Measurements from ENCODE around the gene CDKAL1.

Gene CDKAL1

DNA sequence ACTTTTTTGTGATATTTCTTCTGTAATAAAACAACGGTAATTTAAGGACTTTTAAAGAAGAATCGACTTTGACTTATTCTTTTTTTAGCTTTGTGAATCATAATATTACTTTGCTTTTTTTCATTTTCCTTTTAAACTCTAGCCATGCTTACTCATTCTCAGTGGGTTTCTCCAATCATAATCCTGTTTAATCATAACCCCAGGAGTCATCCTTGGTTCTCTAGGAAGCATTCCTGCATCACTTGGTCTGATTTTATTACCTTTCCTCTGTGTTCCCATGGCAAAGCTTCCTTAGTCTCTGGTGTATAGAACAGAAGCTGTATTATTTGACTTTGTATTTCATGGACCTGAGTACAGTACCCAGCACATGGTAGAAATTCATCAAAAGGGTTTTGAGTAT lies 223.5 kb downstream of the CDKAL1 start:
- Histone ChIP-seq H3K4me3 (ENCODE audit: insufficient read depth in 1 of 2, low read depth in 1 of 2, low read length in 2 of 2) (no peak overlapping the region), H4K91ac (ENCODE audit: low read length) (no peak overlapping the region), H2BK5ac (ENCODE audit: low read depth, low read length, poor library complexity, severe bottlenecking) (no peak overlapping the region), H3K27me3 (ENCODE audit: control insufficient read depth in 1 of 2, insufficient read depth in 1 of 2, low read length in 2 of 2) (no peaks in the 10 kb centered on the region), H3K4me1 (ENCODE audit: control insufficient read depth, insufficient read depth, low read depth, low read length) (peaks cover 3% of the 10 kb centered on the region), H3K9ac (ENCODE audit: low read length) (peak overlapping the region; percentile 24), H2BK15ac (ENCODE audit: low read depth, poor library complexity, severe bottlenecking) (no peak overlapping the region), H3K4me2 (ENCODE audit: low read length, poor library complexity, severe bottlenecking) (no peak overlapping the region), H3K27ac (ENCODE audit: low read length, poor library complexity, severe bottlenecking) (no peak overlapping the region), H3K4ac (ENCODE audit: low read depth in 1 of 2, low read length in 2 of 2) (no peak overlapping the region), H3K18ac (ENCODE audit: low read depth in 1 of 2, low read length in 2 of 2) (no peak overlapping the region), H2AFZ (ENCODE audit: low read depth, low read length) (no peak overlapping the region), H3K9me3 (ENCODE audit: control insufficient read depth, low read length) (no peaks in the 10 kb centered on the region), H4K8ac (ENCODE audit: low read length) (no peak overlapping the region), H2BK12ac (ENCODE audit: low read length in 2 of 2) (no peak overlapping the region), H2BK120ac (ENCODE audit: low read depth, low read length) (no peak overlapping the region), H2AK5ac (ENCODE audit: low read length, severe bottlenecking) (no peak overlapping the region), H3K36me3 (ENCODE audit: control insufficient read depth in 1 of 2, insufficient read depth in 2 of 2, low read depth in 1 of 2, low read length in 2 of 2) (no peaks in the 10 kb centered on the region), H3K23ac (ENCODE audit: low read length in 2 of 2) (no peak overlapping the region), H3K14ac (ENCODE audit: low read length in 2 of 2) (no peak overlapping the region), H3K79me1 (replicated peaks; ENCODE audit: low read length, poor library complexity, severe bottlenecking) (peaks cover 10% of the 10 kb centered on the region)
- 100% methylated on average over 1 of the region's 2 CpGs for WGBS
- no peak for DNase-seq

DNA sequence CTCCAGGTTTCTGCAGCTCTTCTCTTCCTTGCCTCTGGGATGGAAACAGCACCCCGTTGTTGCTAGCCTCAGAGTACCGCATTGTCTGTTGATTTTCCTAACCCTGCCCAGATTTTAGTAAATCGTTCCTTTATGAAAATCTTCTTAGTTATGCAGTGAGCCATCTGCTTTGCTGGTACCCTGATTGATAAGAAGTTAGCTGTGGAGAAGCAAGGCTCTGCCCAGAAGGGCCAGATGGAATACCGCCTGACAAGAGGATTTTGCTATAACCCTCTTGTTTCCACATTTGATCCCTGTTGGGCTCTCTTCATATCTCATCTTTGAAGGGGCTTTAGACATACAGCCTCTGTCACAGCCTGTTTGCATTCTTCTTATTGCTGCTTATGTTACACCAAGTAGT lies 229.0 kb downstream of the CDKAL1 start:
- peaks cover 2% of the 10 kb centered on the region for H3K4me1 ChIP-seq (ENCODE audit: control insufficient read depth, insufficient read depth, low read depth, low read length)
- peaks cover 3% of the 10 kb centered on the region for H3K79me1 ChIP-seq (replicated peaks; ENCODE audit: low read length, poor library complexity, severe bottlenecking)
- H3K9me3 ChIP-seq (ENCODE audit: control insufficient read depth, low read length): no peaks in the 10 kb centered on the region
- H2AFZ ChIP-seq (ENCODE audit: low read depth, low read length): no peak overlapping the region
- H3K4me2 ChIP-seq (ENCODE audit: low read length, poor library complexity, severe bottlenecking): no peak overlapping the region
- no peak overlapping the region for H2BK120ac ChIP-seq (ENCODE audit: low read depth, low read length)
- H3K14ac ChIP-seq (ENCODE audit: low read length in 2 of 2): no peak overlapping the region
- H2BK15ac ChIP-seq (ENCODE audit: low read depth, poor library complexity, severe bottlenecking): no peak overlapping the region
- no peak overlapping the region for H3K27ac ChIP-seq (ENCODE audit: low read length, poor library complexity, severe bottlenecking)
- no peaks in the 10 kb centered on the region for H3K36me3 ChIP-seq (ENCODE audit: control insufficient read depth in 1 of 2, insufficient read depth in 2 of 2, low read depth in 1 of 2, low read length in 2 of 2)
- no peak for DNase-seq
- H2BK5ac ChIP-seq (ENCODE audit: low read depth, low read length, poor library complexity, severe bottlenecking): no peak overlapping the region
- no peak overlapping the region for H2BK12ac ChIP-seq (ENCODE audit: low read length in 2 of 2)
- H4K91ac ChIP-seq (ENCODE audit: low read length): no peak overlapping the region
- 100% methylated on average over 4 of the region's 4 CpGs for WGBS
- no peak overlapping the region for H4K8ac ChIP-seq (ENCODE audit: low read length)
- H2AK5ac ChIP-seq (ENCODE audit: low read length, severe bottlenecking): no peak overlapping the region
- H3K4me3 ChIP-seq (ENCODE audit: insufficient read depth in 1 of 2, low read depth in 1 of 2, low read length in 2 of 2): no peak overlapping the region
- no peak overlapping the region for H3K18ac ChIP-seq (ENCODE audit: low read depth in 1 of 2, low read length in 2 of 2)
- no peaks in the 10 kb centered on the region for H3K27me3 ChIP-seq (ENCODE audit: control insufficient read depth in 1 of 2, insufficient read depth in 1 of 2, low read length in 2 of 2)
- H3K23ac ChIP-seq (ENCODE audit: low read length in 2 of 2): no peak overlapping the region
- H3K4ac ChIP-seq (ENCODE audit: low read depth in 1 of 2, low read length in 2 of 2): no peak overlapping the region
- no peak overlapping the region for H3K9ac ChIP-seq (ENCODE audit: low read length)

DNA sequence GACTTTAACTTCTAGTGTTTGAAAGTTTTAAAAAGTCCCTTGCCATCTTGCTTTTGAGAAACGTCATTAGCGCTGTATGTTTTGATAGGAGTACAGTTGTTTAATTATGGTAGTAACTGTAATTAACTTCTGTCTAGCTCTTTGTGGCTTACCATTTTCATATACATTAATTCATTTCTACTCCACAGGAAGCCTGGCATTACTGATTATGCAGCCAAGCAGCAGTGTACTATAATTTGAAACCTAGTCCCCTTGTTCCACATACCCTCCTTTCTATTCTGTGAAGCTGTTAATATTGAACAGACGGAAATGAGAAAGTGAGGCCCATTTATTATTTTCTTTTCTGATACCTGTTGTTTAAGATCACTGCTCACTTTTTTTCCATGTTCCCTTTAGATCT lies 235.4 kb downstream of the CDKAL1 start:
- Histone ChIP-seq H2BK12ac (ENCODE audit: low read length in 2 of 2) (no peak overlapping the region), H2BK5ac (ENCODE audit: low read depth, low read length, poor library complexity, severe bottlenecking) (no peak overlapping the region), H3K14ac (ENCODE audit: low read length in 2 of 2) (no peak overlapping the region), H3K9ac (ENCODE audit: low read length) (no peak overlapping the region), H3K9me3 (ENCODE audit: control insufficient read depth, low read length) (no peaks in the 10 kb centered on the region), H3K4me3 (ENCODE audit: insufficient read depth in 1 of 2, low read depth in 1 of 2, low read length in 2 of 2) (no peak overlapping the region), H3K36me3 (ENCODE audit: control insufficient read depth in 1 of 2, insufficient read depth in 2 of 2, low read depth in 1 of 2, low read length in 2 of 2) (no peaks in the 10 kb centered on the region), H2BK15ac (ENCODE audit: low read depth, poor library complexity, severe bottlenecking) (no peak overlapping the region), H4K8ac (ENCODE audit: low read length) (no peak overlapping the region), H3K4me1 (ENCODE audit: control insufficient read depth, insufficient read depth, low read depth, low read length) (no peaks in the 10 kb centered on the region), H3K23ac (ENCODE audit: low read length in 2 of 2) (no peak overlapping the region), H3K79me1 (replicated peaks; ENCODE audit: low read length, poor library complexity, severe bottlenecking) (no peaks in the 10 kb centered on the region), H3K27ac (ENCODE audit: low read length, poor library complexity, severe bottlenecking) (no peak overlapping the region), H3K4ac (ENCODE audit: low read depth in 1 of 2, low read length in 2 of 2) (no peak overlapping the region), H3K27me3 (ENCODE audit: control insufficient read depth in 1 of 2, insufficient read depth in 1 of 2, low read length in 2 of 2) (no peaks in the 10 kb centered on the region), H2AFZ (ENCODE audit: low read depth, low read length) (no peak overlapping the region), H3K4me2 (ENCODE audit: low read length, poor library complexity, severe bottlenecking) (no peak overlapping the region), H3K18ac (ENCODE audit: low read depth in 1 of 2, low read length in 2 of 2) (no peak overlapping the region), H4K91ac (ENCODE audit: low read length) (no peak overlapping the region), H2AK5ac (ENCODE audit: low read length, severe bottlenecking) (no peak overlapping the region), H2BK120ac (ENCODE audit: low read depth, low read length) (no peak overlapping the region)
- WGBS: 100% methylated on average over 1 of the region's 3 CpGs
- no peak for DNase-seq

DNA sequence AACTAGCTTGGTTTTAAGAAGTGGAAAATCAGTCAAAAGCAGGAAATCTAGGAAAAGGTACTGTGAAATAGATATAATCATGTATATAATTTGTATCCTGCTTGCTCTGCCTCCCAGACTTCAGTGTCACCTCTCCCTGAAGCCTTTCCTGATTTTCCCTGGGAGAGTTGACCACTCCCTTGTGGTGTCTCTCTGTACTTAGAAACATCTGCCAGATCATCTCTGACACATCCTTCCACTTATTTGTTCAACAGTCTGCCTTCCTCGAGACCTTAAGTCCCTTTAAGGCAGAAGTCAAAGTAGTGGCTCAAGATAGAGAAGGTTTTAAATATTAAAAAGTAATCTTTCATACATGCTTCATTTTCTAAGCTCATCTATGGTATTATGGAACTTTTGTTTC lies 236.5 kb downstream of the CDKAL1 start:
- no peak for DNase-seq
- Histone ChIP-seq H3K4ac (ENCODE audit: low read depth in 1 of 2, low read length in 2 of 2) (no peak overlapping the region), H3K9ac (ENCODE audit: low read length) (no peak overlapping the region), H3K27me3 (ENCODE audit: control insufficient read depth in 1 of 2, insufficient read depth in 1 of 2, low read length in 2 of 2) (no peaks in the 10 kb centered on the region), H3K9me3 (ENCODE audit: control insufficient read depth, low read length) (no peaks in the 10 kb centered on the region), H2BK12ac (ENCODE audit: low read length in 2 of 2) (no peak overlapping the region), H4K8ac (ENCODE audit: low read length) (no peak overlapping the region), H3K23ac (ENCODE audit: low read length in 2 of 2) (no peak overlapping the region), H2AK5ac (ENCODE audit: low read length, severe bottlenecking) (no peak overlapping the region), H3K4me2 (ENCODE audit: low read length, poor library complexity, severe bottlenecking) (no peak overlapping the region), H3K36me3 (ENCODE audit: control insufficient read depth in 1 of 2, insufficient read depth in 2 of 2, low read depth in 1 of 2, low read length in 2 of 2) (no peaks in the 10 kb centered on the region), H3K4me3 (ENCODE audit: insufficient read depth in 1 of 2, low read depth in 1 of 2, low read length in 2 of 2) (no peak overlapping the region), H3K18ac (ENCODE audit: low read depth in 1 of 2, low read length in 2 of 2) (no peak overlapping the region), H3K14ac (ENCODE audit: low read length in 2 of 2) (no peak overlapping the region), H3K4me1 (ENCODE audit: control insufficient read depth, insufficient read depth, low read depth, low read length) (no peaks in the 10 kb centered on the region), H4K91ac (ENCODE audit: low read length) (no peak overlapping the region), H2AFZ (ENCODE audit: low read depth, low read length) (no peak overlapping the region), H2BK5ac (ENCODE audit: low read depth, low read length, poor library complexity, severe bottlenecking) (no peak overlapping the region), H3K27ac (ENCODE audit: low read length, poor library complexity, severe bottlenecking) (no peak overlapping the region), H3K79me1 (replicated peaks; ENCODE audit: low read length, poor library complexity, severe bottlenecking) (no peaks in the 10 kb centered on the region), H2BK120ac (ENCODE audit: low read depth, low read length) (no peak overlapping the region), H2BK15ac (ENCODE audit: low read depth, poor library complexity, severe bottlenecking) (no peak overlapping the region)
- no CpG with 5 or more reads among the region's 1 CpG for WGBS

Measured in mesenchymal stem cell (in vitro differentiated cells and primary cell).